ENCODE data around the gene FASN. TPM values are rescaled to one million over a fixed set of nuclear protein-coding genes. Genes with fewer than 3 reads are reported as not detected.

The FASN gene
- total and polyA plus RNA-seq, 2 of the 13 experiments (the other 11 are each of a cell fraction or from before 2014, with no cell fraction given): 51.7 to 101 TPM

GRCh38 chr17:82056729-82057621 lies 41.1 kb downstream of the FASN start (continued):
- TF ChIP-seq ZNF460 (CRISPR knock-in tag; IDR thresholded peaks at IDR 0.05; ENCODE audit: borderline replicate concordance) (no peak; the same call in 1 of the 2 replicates), TEAD3 (CRISPR knock-in tag; optimal IDR thresholded peaks at IDR 0.05; ENCODE audit: borderline replicate concordance) (peak; percentile 4), NFIB (CRISPR knock-in tag; IDR thresholded peaks at IDR 0.05; ENCODE audit: borderline replicate concordance) (no peak), ZNF704 (CRISPR knock-in tag; IDR thresholded peaks at IDR 0.05; ENCODE audit: borderline replicate concordance) (no peak), NFIC (IDR thresholded peaks at IDR 0.05; ENCODE audit: low read length) (no peak), GLI4 (CRISPR knock-in tag; IDR thresholded peaks at IDR 0.05; ENCODE audit: borderline replicate concordance) (no peak), MED13 (CRISPR knock-in tag; IDR thresholded peaks at IDR 0.05) (no peak), RCOR2 (CRISPR knock-in tag; IDR thresholded peaks at IDR 0.05) (no peak), SIN3A (IDR thresholded peaks at IDR 0.05; ENCODE audit: borderline replicate concordance, low read depth, low read length) (no peak), CREBL2 (CRISPR knock-in tag; IDR thresholded peaks at IDR 0.05; ENCODE audit: borderline replicate concordance) (no peak), TBP (CRISPR knock-in tag; IDR thresholded peaks at IDR 0.05) (no peak), LBX2 (CRISPR knock-in tag; IDR thresholded peaks at IDR 0.05; ENCODE audit: borderline replicate concordance) (no peak), ARNT (IDR thresholded peaks at IDR 0.05) (no peak), ZNF260 (CRISPR knock-in tag; IDR thresholded peaks at IDR 0.05; ENCODE audit: borderline replicate concordance, low read depth) (no peak), MAFK (conservative IDR thresholded peaks at IDR 0.05 in 1 of 2, IDR thresholded peaks at IDR 0.05 in 1 of 2; ENCODE audit: low read length in 2 of 2) (peak; percentile 61 to 66; a peak in 3 of 4 replicates), ZNF337 (CRISPR knock-in tag; IDR thresholded peaks at IDR 0.05; ENCODE audit: borderline replicate concordance, low read depth) (no peak), ZNF607 (CRISPR knock-in tag; IDR thresholded peaks at IDR 0.05; ENCODE audit: borderline replicate concordance) (peak; percentile 83; the same call in 1 of the 2 replicates), ZBED4 (CRISPR knock-in tag; IDR thresholded peaks at IDR 0.05; ENCODE audit: borderline replicate concordance) (peak; percentile 61; the same call in 1 of the 2 replicates)
- TF ChIP-seq, protein P1, sequence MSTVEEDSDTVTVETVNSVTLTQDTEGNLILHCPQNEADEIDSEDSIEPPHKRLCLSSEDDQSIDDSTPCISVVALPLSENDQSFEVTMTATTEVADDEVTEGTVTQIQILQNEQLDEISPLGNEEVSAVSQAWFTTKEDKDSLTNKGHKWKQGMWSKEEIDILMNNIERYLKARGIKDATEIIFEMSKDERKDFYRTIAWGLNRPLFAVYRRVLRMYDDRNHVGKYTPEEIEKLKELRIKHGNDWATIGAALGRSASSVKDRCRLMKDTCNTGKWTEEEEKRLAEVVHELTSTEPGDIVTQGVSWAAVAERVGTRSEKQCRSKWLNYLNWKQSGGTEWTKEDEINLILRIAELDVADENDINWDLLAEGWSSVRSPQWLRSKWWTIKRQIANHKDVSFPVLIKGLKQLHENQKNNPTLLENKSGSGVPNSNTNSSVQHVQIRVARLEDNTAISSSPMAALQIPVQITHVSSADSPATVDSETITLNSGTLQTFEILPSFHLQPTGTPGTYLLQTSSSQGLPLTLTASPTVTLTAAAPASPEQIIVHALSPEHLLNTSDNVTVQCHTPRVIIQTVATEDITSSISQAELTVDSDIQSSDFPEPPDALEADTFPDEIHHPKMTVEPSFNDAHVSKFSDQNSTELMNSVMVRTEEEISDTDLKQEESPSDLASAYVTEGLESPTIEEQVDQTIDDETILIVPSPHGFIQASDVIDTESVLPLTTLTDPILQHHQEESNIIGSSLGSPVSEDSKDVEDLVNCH (CRISPR knock-in tag; IDR thresholded peaks at IDR 0.05): no peak

All from HepG2 (cell line).